SK-N-SH (cell line): Measurements from ENCODE around the gene RHOA. TPM values are rescaled to one million over a fixed set of nuclear protein-coding genes. Genes with fewer than 3 reads are reported as not detected.

ENCODE experiments used
- CTCF ChIA-PET: fragments of 300-600, 350-600 bp; formaldehyde crosslinking; extraction: SDS; loops from one replicate; lab custom pipeline; 2021; lab: Yijun Ruan, JAX
- POLR2A ChIA-PET: fragments of 350-600 bp; sonication (Branson Sonifier 250); formaldehyde crosslinking; extraction: SDS; loops from one replicate; lab custom pipeline; 2020; ENCODE audit warnings: antibody characterized with exemption, inconsistent platforms; lab: Yijun Ruan, JAX
- DNase-seq: peaks from one replicate; pipeline ENCODE4 v3.0.0; 2012
- H2AFZ ChIP-seq: fragments of 200-600 bp; sonication (generic); 2 replicates; pipeline ENCODE4 v1.8.1; 2016; ENCODE audit warnings: antibody characterized with exemption, mild to moderate bottlenecking, low read depth
- H3F3A ChIP-seq: fragments of 200-600 bp; sonication (generic); replicated peaks from 2 replicates; pipeline ENCODE3; 2016; ENCODE audit warnings: antibody characterized with exemption, mild to moderate bottlenecking; ENCODE audit not compliant: insufficient read depth
- H3K27ac ChIP-seq, 2 experiments: fragments of 200-500 bp in 1 of 2; fragments of 200-600 bp in 1 of 2; sonication (Bioruptor generic) in 1 of 2; sonication (generic), shearing (Covaris generic) in 1 of 2; 2 replicates each; pipeline versions ENCODE4 v1.5.1 to v1.6.1; 2014 to 2016; ENCODE audit warnings: low read depth in 2 of 2, inconsistent platforms in 1 of 2, low read length in 1 of 2, mild to moderate bottlenecking in 1 of 2, mixed read lengths in 1 of 2
- H3K27me3 ChIP-seq: fragments of 200-600 bp; sonication (generic), shearing (Covaris generic); 2 replicates; pipeline ENCODE4 v1.6.1; 2016; ENCODE audit warnings: mixed run types; ENCODE audit not compliant: insufficient read depth
- H3K36me3 ChIP-seq, 2 experiments: fragments of 200-500 bp in 1 of 2; fragments of 200-600 bp in 1 of 2; sonication (Bioruptor generic) in 1 of 2; sonication (generic) in 1 of 2; replicated peaks in 1 of 2; 2 replicates each; pipeline versions ENCODE3 to v1.5.1; 2014 to 2016; ENCODE audit warnings: low read length in 1 of 2, mild to moderate bottlenecking in 1 of 2; ENCODE audit not compliant: insufficient read depth in 2 of 2, control insufficient read depth in 1 of 2
- H3K4me1 ChIP-seq, 2 experiments: fragments of 200-500 bp in 1 of 2; fragments of 200-600 bp in 1 of 2; sonication (Bioruptor generic) in 1 of 2; sonication (generic), shearing (Covaris generic) in 1 of 2; 2 replicates each; pipeline versions ENCODE4 v1.5.1 to v1.6.1; 2014 to 2016; ENCODE audit warnings: low read depth in 1 of 2, low read length in 1 of 2, mixed run types in 1 of 2; ENCODE audit not compliant: insufficient read depth in 2 of 2, control insufficient read depth in 1 of 2
- H3K4me2 ChIP-seq: fragments of 200-600 bp; sonication (generic), shearing (Covaris generic); 2 replicates; pipeline ENCODE4 v1.6.1; 2017; ENCODE audit warnings: mixed run types
- H3K4me3 ChIP-seq, 2 experiments: fragments of 200-500 bp in 1 of 2; fragments of 200-600 bp in 1 of 2; sonication (Bioruptor generic) in 1 of 2; sonication (generic), shearing (Covaris generic) in 1 of 2; 2 replicates each; pipeline versions ENCODE4 v1.5.1 to v1.8.1; 2014 to 2016; ENCODE audit warnings: low read depth in 2 of 2, inconsistent platforms in 1 of 2, low read length in 1 of 2, mild to moderate bottlenecking in 1 of 2, mixed read lengths in 1 of 2, moderate library complexity in 1 of 2
- H3K79me2 ChIP-seq: fragments of 200-600 bp; sonication (generic); 2 replicates; pipeline ENCODE4 v1.8.1; 2017; ENCODE audit warnings: mild to moderate bottlenecking; ENCODE audit not compliant: insufficient read depth
- H3K9ac ChIP-seq: fragments of 200-600 bp; sonication (generic); 2 replicates; pipeline ENCODE4 v1.6.1; 2017; ENCODE audit warnings: mixed run types
- H3K9me2 ChIP-seq: fragments of 200-600 bp; sonication (generic); 2 replicates; pipeline ENCODE4 v1.6.1; 2017; ENCODE audit warnings: mixed run types
- H3K9me3 ChIP-seq: fragments of 200-600 bp; sonication (generic); 2 replicates; pipeline ENCODE4 v1.6.1; 2017; ENCODE audit warnings: mixed run types, mild to moderate bottlenecking, moderate library complexity
- H4K20me1 ChIP-seq: fragments of 200-600 bp; sonication (generic); 2 replicates; pipeline ENCODE4 v1.6.1; 2017; ENCODE audit warnings: mild to moderate bottlenecking, mixed run types; ENCODE audit not compliant: insufficient read depth
- NFIC ChIP-seq: IDR thresholded peaks from 2 replicates; pipeline ENCODE4 v1.4.0; 2012; ENCODE audit warnings: borderline replicate concordance
- RFX5 ChIP-seq: IDR thresholded peaks from 2 replicates; pipeline ENCODE4 v1.6.1; 2012; ENCODE audit warnings: mild to moderate bottlenecking, improper control_type of control experiment, low read length
- RXRA ChIP-seq: IDR thresholded peaks from 2 replicates; pipeline ENCODE4 v1.4.0; 2012; ENCODE audit warnings: low read depth, mild to moderate bottlenecking, borderline replicate concordance
- SIN3A ChIP-seq: IDR thresholded peaks from 2 replicates; pipeline ENCODE4 v1.6.1; 2012; ENCODE audit warnings: low read depth, mild to moderate bottlenecking, low read length, moderate library complexity, borderline replicate concordance
- WGBS: methylation state at CpG from one replicate; pipeline ENCODE4 v1.1.6; 2017; ENCODE audit warnings: low lambda C conversion rate; 5-methylcytosine and 5-hydroxymethylcytosine counted together
- polyA plus RNA-seq, 3 experiments: library from polyadenylated mRNA; depleted of rRNA; stranded (reverse); fragments of >200 nt; gene quantifications; 2 replicates each; pipeline ENCODE4 v1.2.3, GENCODE V29; 2012
- TF ChIP-seq, protein P1 (sequence below): IDR thresholded peaks from 2 replicates; pipeline ENCODE4 v1.4.0; 2012; ENCODE audit warnings: low read depth, borderline replicate concordance
- TF ChIP-seq, protein P2 (sequence below): IDR thresholded peaks from 2 replicates; pipeline ENCODE4 v1.4.0; 2012; ENCODE audit warnings: low read depth

Gene RHOA
- polyA plus RNA-seq, 1 of the 3 experiments (the other 2 are of a cell fraction): 312 TPM

DNA sequence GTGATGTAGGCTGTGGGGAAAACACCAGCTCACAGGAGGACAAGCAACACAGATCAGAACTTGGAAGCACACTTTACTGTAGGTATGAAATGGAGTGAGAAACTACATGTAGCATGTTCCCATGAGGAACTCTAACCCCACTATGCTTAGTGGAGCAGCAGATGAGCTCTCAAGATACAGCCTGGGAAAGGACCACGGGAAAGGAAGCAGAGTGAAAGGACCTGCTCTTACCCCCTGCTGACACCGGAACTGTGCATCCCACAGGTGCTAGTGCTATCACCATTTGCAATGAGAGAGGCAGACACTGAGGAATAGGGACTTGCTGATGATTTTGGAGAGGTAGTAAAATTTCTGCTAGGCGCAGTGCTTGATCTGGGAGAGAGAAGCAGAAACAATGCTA is 100.5 kb downstream of the RHOA start:
- 98% methylated on average over 3 of the region's 3 CpGs for WGBS

DNA sequence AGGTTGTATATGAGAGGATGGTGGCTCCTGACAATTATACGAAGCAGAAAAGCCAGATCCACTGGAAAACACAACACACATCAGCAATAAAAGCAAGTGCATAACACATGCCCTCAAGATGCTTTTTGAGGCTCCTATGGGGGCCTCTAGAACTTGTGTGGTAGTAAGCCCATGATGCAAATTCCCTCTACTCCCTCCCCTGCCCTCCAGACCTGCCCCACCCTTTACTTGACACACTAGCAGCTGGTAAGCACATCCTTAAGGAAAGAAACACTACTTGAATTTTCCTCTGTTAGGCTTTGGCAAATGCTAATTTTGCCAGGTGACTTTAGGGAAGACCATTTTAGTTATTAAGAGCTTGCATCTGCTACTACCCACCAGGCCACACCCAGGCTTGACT is 101.1 kb downstream of the RHOA start:
- no peak overlapping the region for H3K9ac ChIP-seq
- H3K9me3 ChIP-seq: no peaks in the 10 kb centered on the region
- no peak overlapping the region for H2AFZ ChIP-seq
- no peak overlapping the region for H3K27ac ChIP-seq
- H3K79me2 ChIP-seq: peaks cover 10% of the 10 kb centered on the region; the same call in 1 of the 2 replicates
- CTCF ChIA-PET: interaction anchor here (0.6 kb wide), 1 partner anchor 84 kb away, joined by 4 read pairs; no protein-coding TSS in a partner anchor
- H3F3A ChIP-seq: peaks cover 10% of the 10 kb centered on the region
- H3K36me3 ChIP-seq: peaks cover 18 to 56% of the 10 kb centered on the region in 2 experiments
- no peaks in the 10 kb centered on the region for H3K4me1 ChIP-seq
- TF ChIP-seq, protein P1, sequence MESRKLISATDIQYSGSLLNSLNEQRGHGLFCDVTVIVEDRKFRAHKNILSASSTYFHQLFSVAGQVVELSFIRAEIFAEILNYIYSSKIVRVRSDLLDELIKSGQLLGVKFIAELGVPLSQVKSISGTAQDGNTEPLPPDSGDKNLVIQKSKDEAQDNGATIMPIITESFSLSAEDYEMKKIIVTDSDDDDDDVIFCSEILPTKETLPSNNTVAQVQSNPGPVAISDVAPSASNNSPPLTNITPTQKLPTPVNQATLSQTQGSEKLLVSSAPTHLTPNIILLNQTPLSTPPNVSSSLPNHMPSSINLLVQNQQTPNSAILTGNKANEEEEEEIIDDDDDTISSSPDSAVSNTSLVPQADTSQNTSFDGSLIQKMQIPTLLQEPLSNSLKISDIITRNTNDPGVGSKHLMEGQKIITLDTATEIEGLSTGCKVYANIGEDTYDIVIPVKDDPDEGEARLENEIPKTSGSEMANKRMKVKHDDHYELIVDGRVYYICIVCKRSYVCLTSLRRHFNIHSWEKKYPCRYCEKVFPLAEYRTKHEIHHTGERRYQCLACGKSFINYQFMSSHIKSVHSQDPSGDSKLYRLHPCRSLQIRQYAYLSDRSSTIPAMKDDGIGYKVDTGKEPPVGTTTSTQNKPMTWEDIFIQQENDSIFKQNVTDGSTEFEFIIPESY: no peak
- TF ChIP-seq NFIC (no peak), RFX5 (no peak), RXRA (no peak)
- TF ChIP-seq, all 33 proteins: peak for 0
- whole genome bisulfite sequencing: 100% methylated on average over 1 of the region's 1 CpG
- no peaks in the 10 kb centered on the region for H3K9me2 ChIP-seq
- DNase-seq: no peak
- H3K4me2 ChIP-seq: no peak overlapping the region
- POLR2A ChIA-PET: interaction anchor here (0.9 kb wide), 1 partner anchor 29 kb away, joined by 3 read pairs; the partner anchor contains the start of gene USP4
- no peaks in the 10 kb centered on the region for H4K20me1 ChIP-seq
- H3K4me3 ChIP-seq: no peak overlapping the region
- H3K27me3 ChIP-seq: no peaks in the 10 kb centered on the region

More for the DNA sequence above, 100.5 kb downstream of the RHOA start:
- no peaks in the 10 kb centered on the region for H3K9me3 ChIP-seq
- ChIA-PET POLR2A (interaction anchor here (0.9 kb wide), 1 partner anchor 28 kb away, joined by 3 read pairs; the partner anchor contains the start of gene USP4), CTCF (interaction anchor here (0.6 kb wide), 1 partner anchor 83 kb away, joined by 4 read pairs; no protein-coding TSS in a partner anchor)
- no peak overlapping the region for H3K4me3 ChIP-seq
- no peaks in the 10 kb centered on the region for H3K4me1 ChIP-seq
- H3K36me3 ChIP-seq: peaks cover 14 to 53% of the 10 kb centered on the region in 2 experiments
- H4K20me1 ChIP-seq: no peaks in the 10 kb centered on the region
- peaks cover 10% of the 10 kb centered on the region; the same call in 1 of the 2 replicates for H3K79me2 ChIP-seq
- peaks cover 10% of the 10 kb centered on the region for H3F3A ChIP-seq
- H3K9me2 ChIP-seq: no peaks in the 10 kb centered on the region
- no peak overlapping the region for H2AFZ ChIP-seq
- DNase-seq: no peak
- no peak for TF ChIP-seq SIN3A
- no peak for TF ChIP-seq RFX5
- TF ChIP-seq, protein P2, sequence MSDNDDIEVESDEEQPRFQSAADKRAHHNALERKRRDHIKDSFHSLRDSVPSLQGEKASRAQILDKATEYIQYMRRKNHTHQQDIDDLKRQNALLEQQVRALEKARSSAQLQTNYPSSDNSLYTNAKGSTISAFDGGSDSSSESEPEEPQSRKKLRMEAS: no peak
- H3K9ac ChIP-seq: no peak overlapping the region
- H3K4me2 ChIP-seq: no peak overlapping the region
- no peaks in the 10 kb centered on the region for H3K27me3 ChIP-seq
- H3K27ac ChIP-seq: no peak overlapping the region

Other genes starting within 250 kb of the RHOA start
- 40.9 and 43.6 TPM in 2 replicates for gene CCDC71, start 245.6 kb downstream of the RHOA start, polyA plus RNA-seq (2012; rRNA removed)
- gene KLHDC8B, start 240.4 kb downstream of the RHOA start, polyA plus RNA-seq (2012; rRNA removed): 35.3 and 40.6 TPM in 2 replicates
- gene C3orf62, start 134.7 kb downstream of the RHOA start, polyA plus RNA-seq (2012; rRNA removed): 4.2 and 5.8 TPM in 2 replicates
- gene USP4, start 71.9 kb downstream of the RHOA start, polyA plus RNA-seq (2012; rRNA removed): 33.2 and 45.6 TPM in 2 replicates
- gene GPX1, start 53.6 kb downstream of the RHOA start, polyA plus RNA-seq (2012; rRNA removed): 661 and 815 TPM in 2 replicates
- gene TCTA, start 447 bp upstream of the RHOA start, polyA plus RNA-seq (2012; rRNA removed): 42.1 and 57.5 TPM in 2 replicates
- gene AMT, start 10.5 kb upstream of the RHOA start, polyA plus RNA-seq (2012; rRNA removed): 17.6 and 21.3 TPM in 2 replicates
- gene NICN1, start 17.3 kb upstream of the RHOA start, polyA plus RNA-seq (2012; rRNA removed): 38.7 and 56.8 TPM in 2 replicates
- gene DAG1, start 58.3 kb upstream of the RHOA start, polyA plus RNA-seq (2012; rRNA removed): 50.2 and 54.4 TPM in 2 replicates
- 0.07 and 0.08 TPM in 2 replicates for gene BSN, start 142.5 kb upstream of the RHOA start, polyA plus RNA-seq (2012; rRNA removed)